Naive B cell (primary cell): ENCODE results near the gene OR8H1. TPM values are rescaled to one million over a fixed set of nuclear protein-coding genes. Genes with fewer than 3 reads are reported as not detected.

Experiments used
- ATAC-seq, 2 donors: fragments of 150-1000 bp; cut with Tn5 transposase; 2 replicates each; pipeline ENCODE4 v1.10.0; 2021; ENCODE audit warnings: low read depth in 2 of 2, mild to moderate bottlenecking in 2 of 2, moderate library complexity in 2 of 2
- DNase-seq: peaks from one replicate; pipeline ENCODE4 v3.0.0; 2022
- H3K27ac Mint-ChIP-seq, 6 donors: one replicate each; pipeline ENCODE4 v1.8.0; 2020 to 2022; ENCODE audit warnings: mild to moderate bottlenecking in 6 of 6, mixed read lengths in 6 of 6, moderate library complexity in 5 of 6, inconsistent platforms in 2 of 6
- H3K27me3 Mint-ChIP-seq, 3 donors: one replicate each; pipeline ENCODE4 v1.8.0; 2021 to 2022; ENCODE audit warnings: mixed read lengths in 3 of 3, mild to moderate bottlenecking in 1 of 3
- H3K36me3 Mint-ChIP-seq, 2 donors: one replicate each; pipeline ENCODE4 v1.8.0; 2020 to 2022; ENCODE audit warnings: mixed read lengths in 2 of 2, inconsistent platforms in 1 of 2, mild to moderate bottlenecking in 1 of 2
- H3K4me1 Mint-ChIP-seq, 3 donors: one replicate each; pipeline ENCODE4 v1.8.0; 2020 to 2022; ENCODE audit warnings: mixed read lengths in 3 of 3, inconsistent platforms in 1 of 3, mild to moderate bottlenecking in 1 of 3, moderate library complexity in 1 of 3
- H3K4me3 Mint-ChIP-seq, 8 donors: one replicate each; pipeline ENCODE4 v1.8.0; 2020 to 2022; ENCODE audit warnings: mild to moderate bottlenecking in 8 of 8, mixed read lengths in 8 of 8, moderate library complexity in 8 of 8, inconsistent platforms in 2 of 8
- H3K9me3 Mint-ChIP-seq, 7 donors: one replicate each; pipeline ENCODE4 v1.8.0; 2020 to 2022; ENCODE audit warnings: mixed read lengths in 7 of 7, mild to moderate bottlenecking in 5 of 7, inconsistent platforms in 2 of 7, moderate library complexity in 1 of 7
- polyA plus RNA-seq, 6 donors: library from polyadenylated mRNA; unstranded; fragments of 300-500 nt; fragmentation: Illumina TruSeq; gene quantifications; one replicate each; pipeline ENCODE4 v1.2.3, GENCODE V29; 2021; ENCODE audit warnings: low read depth in 6 of 6

OR8H1 gene
- not detected for polyA plus RNA-seq

- peaks cover 0 to 11% (median 7%) of the 10 kb centered on the region in 7 donors for H3K9me3 Mint-ChIP-seq
- ATAC-seq (no peak), DNase-seq (no peak)
- no peaks in the 10 kb centered on the region for H3K27me3 Mint-ChIP-seq
- no peak within 1 kb of the TSS for H3K27ac Mint-ChIP-seq
- no peaks in the 10 kb centered on the region for H3K4me1 Mint-ChIP-seq
- no peak within 1 kb of the TSS for H3K4me3 Mint-ChIP-seq
- H3K36me3 Mint-ChIP-seq = no peaks in the 10 kb centered on the region
Observed at GRCh38 chr11:56292154-56292553, at the start of gene OR8H1. Gene OR8H1, minus strand, starts transcription at chr11:56292254. Its CDS starts 1,192 bp downstream, at chr11:56291062.

DNA sequence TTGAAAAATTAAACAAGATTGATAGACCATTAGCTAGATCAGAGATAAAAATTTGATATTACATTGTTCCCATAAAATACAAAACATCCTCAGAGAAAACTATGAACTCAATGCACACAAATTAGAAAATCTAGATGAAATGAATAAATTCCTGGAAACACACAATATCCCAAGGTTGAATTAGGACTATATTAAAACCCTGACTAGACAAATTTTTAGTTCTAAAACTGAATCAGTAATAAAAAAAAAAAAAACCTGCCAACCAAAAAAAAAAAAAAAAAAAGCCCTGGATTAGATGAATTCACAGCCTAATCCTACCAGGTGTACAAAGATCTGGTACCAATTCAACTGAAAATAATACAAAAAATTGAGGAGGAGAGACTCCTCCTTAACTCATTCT is 48.2 kb upstream of the OR8H1 start:
- no peak for ATAC-seq
- peaks cover 0 to 17% (median 7%) of the 10 kb centered on the region in 7 donors for H3K9me3 Mint-ChIP-seq
- H3K36me3 Mint-ChIP-seq = no peaks in the 10 kb centered on the region
- H3K4me3 Mint-ChIP-seq = no peak overlapping the region
- H3K27ac Mint-ChIP-seq = no peak overlapping the region
- DNase-seq = no peak
- H3K4me1 Mint-ChIP-seq = no peaks in the 10 kb centered on the region
- no peaks in the 10 kb centered on the region for H3K27me3 Mint-ChIP-seq

GRCh38 chr11:56333156-56333555 is 41.1 kb upstream of the OR8H1 start:
- Mint-ChIP-seq H3K27me3 (no peaks in the 10 kb centered on the region), H3K4me1 (no peaks in the 10 kb centered on the region), H3K36me3 (peaks cover 0 to 5% of the 10 kb centered on the region in 2 donors), H3K4me3 (no peak overlapping the region), H3K9me3 (peaks cover 0 to 11% (median 4%) of the 10 kb centered on the region in 7 donors), H3K27ac (no peak overlapping the region)
- no peak for ATAC-seq
- no peak for DNase-seq

- H3K36me3 Mint-ChIP-seq = peaks cover 0 to 5% of the 10 kb centered on the region in 2 donors
- H3K4me1 Mint-ChIP-seq = no peaks in the 10 kb centered on the region
- DNase-seq = no peak
- no peak for ATAC-seq
- H3K4me3 Mint-ChIP-seq = no peak overlapping the region
- no peak overlapping the region for H3K27ac Mint-ChIP-seq
- peaks cover 0 to 18% (median 4%) of the 10 kb centered on the region in 7 donors for H3K9me3 Mint-ChIP-seq
- H3K27me3 Mint-ChIP-seq = no peaks in the 10 kb centered on the region
Observed at GRCh38 chr11:56331861-56332491, 39.9 kb upstream of the OR8H1 start.

DNA sequence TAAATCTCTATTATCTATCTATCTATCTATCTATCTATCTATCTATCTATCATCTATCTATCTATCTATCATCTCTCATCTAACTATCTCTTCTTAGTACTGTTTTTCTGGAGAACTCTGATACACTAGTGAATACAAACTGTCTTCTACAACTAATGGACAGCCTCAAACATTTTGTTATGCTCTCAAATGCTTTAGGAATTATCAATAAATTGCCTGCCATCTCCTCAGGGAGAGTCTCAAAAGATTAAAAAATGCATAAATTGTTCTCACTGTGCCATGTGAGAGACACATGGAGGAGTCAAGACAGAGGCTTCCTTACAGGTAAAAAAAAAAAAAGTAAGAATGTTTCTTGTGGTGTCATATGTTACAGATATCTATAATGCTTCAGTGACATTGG is 22.8 kb upstream of the OR8H1 start, which contains the start of gene OR8K3:
TSS of gene OR8K3 (plus strand) at position 301 of the 400 bp plus-strand sequence. CDS start 3,163 bp downstream, outside the sequence.
- peaks cover 0 to 17% (median 0%) of the 10 kb centered on the region in 7 donors for H3K9me3 Mint-ChIP-seq
- H3K4me3 Mint-ChIP-seq = no peak within 1 kb of the TSS
- no peak for DNase-seq
- H3K27me3 Mint-ChIP-seq = no peaks in the 10 kb centered on the region
- no peaks in the 10 kb centered on the region for H3K36me3 Mint-ChIP-seq
- no peaks in the 10 kb centered on the region for H3K4me1 Mint-ChIP-seq
- ATAC-seq = no peak
- peak within 1 kb of the TSS in 1 of 6 donors; percentile 0 for H3K27ac Mint-ChIP-seq

GRCh38 chr11:56307836-56308235 is 15.8 kb upstream of the OR8H1 start:
- no peaks in the 10 kb centered on the region for H3K4me1 Mint-ChIP-seq
- H3K4me3 Mint-ChIP-seq = no peak overlapping the region
- H3K27me3 Mint-ChIP-seq = no peaks in the 10 kb centered on the region
- H3K27ac Mint-ChIP-seq = no peak overlapping the region
- no peaks in the 10 kb centered on the region for H3K36me3 Mint-ChIP-seq
- H3K9me3 Mint-ChIP-seq = peaks cover 5 to 29% (median 12%) of the 10 kb centered on the region in 7 donors
- DNase-seq = no peak
- ATAC-seq = no peak

- Mint-ChIP-seq H3K4me3 (no peak overlapping the region), H3K36me3 (no peaks in the 10 kb centered on the region), H3K4me1 (no peaks in the 10 kb centered on the region), H3K9me3 (peaks cover 0 to 8% (median 4%) of the 10 kb centered on the region in 7 donors), H3K27ac (no peak overlapping the region), H3K27me3 (no peaks in the 10 kb centered on the region)
- no peak for DNase-seq
- no peak for ATAC-seq
Observed at GRCh38 chr11:56296898-56297297, 4.8 kb upstream of the OR8H1 start.

- no peak for DNase-seq
- no peaks in the 10 kb centered on the region for H3K4me1 Mint-ChIP-seq
- no peak for ATAC-seq
- no peak within 1 kb of the TSS for H3K4me3 Mint-ChIP-seq
- no peaks in the 10 kb centered on the region for H3K36me3 Mint-ChIP-seq
- H3K9me3 Mint-ChIP-seq = peaks cover 2 to 15% (median 7%) of the 10 kb centered on the region in 7 donors
- H3K27me3 Mint-ChIP-seq = no peaks in the 10 kb centered on the region
- no peak within 1 kb of the TSS for H3K27ac Mint-ChIP-seq
Observed at GRCh38 chr11:56273854-56274253, 18.2 kb downstream of the OR8H1 start, which contains the start of gene OR5T1. Gene OR5T1, plus strand, starts transcription at chr11:56274154. Its CDS starts 1,485 bp downstream, at chr11:56275639.

DNA sequence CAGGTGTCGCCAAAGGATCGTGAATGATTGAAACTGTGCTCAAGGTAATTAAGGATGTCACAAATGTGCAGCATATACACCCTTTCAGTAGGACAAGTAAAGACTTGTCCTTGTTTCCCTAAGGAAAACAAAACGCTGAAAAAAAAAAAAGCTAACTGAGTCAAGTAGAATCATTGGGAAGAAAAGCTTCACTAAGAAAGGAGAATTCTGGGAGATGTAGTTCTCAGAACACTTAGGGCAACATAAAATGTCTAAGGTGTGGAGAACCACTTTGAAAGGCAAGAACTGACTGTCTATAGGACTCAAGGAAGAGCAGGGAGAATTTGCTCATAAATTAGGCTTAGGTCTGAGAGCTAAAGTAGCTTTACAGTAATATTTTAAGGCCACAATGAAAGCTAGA is 21.0 kb downstream of the OR8H1 start:
- Mint-ChIP-seq H3K4me3 (no peak overlapping the region), H3K27ac (no peak overlapping the region), H3K36me3 (peaks cover 0 to 9% of the 10 kb centered on the region in 2 donors), H3K27me3 (no peaks in the 10 kb centered on the region), H3K9me3 (peaks cover 7 to 31% (median 12%) of the 10 kb centered on the region in 7 donors), H3K4me1 (no peaks in the 10 kb centered on the region)
- ATAC-seq = no peak
- no peak for DNase-seq

DNA sequence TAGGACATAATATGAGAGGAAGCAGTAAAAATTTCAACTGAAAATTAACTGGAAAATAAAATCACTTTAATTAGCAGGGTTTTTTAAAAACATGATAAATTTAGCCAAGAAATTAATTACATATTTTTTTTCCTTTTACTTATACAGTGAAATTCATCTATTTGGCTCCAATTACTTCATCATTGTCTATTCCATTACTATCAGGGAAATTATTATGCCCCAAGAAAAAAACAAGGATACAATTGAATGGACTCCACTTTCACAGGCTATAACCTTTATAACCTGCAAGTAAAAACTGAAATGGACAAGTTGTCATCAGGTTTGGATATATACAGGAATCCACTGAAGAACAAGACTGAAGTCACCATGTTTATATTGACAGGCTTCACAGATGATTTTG is 40.1 kb downstream of the OR8H1 start, which contains the start of gene OR5T3:
TSS of gene OR5T3 (plus strand) at position 301 of the 400 bp plus-strand sequence. CDS start at position 301, 0 bp downstream.
- H3K27ac Mint-ChIP-seq = no peak within 1 kb of the TSS
- ATAC-seq (no peak), DNase-seq (no peak)
- no peak within 1 kb of the TSS for H3K4me3 Mint-ChIP-seq
- peaks cover 0 to 9% (median 3%) of the 10 kb centered on the region in 7 donors for H3K9me3 Mint-ChIP-seq
- H3K4me1 Mint-ChIP-seq = no peaks in the 10 kb centered on the region
- H3K36me3 Mint-ChIP-seq = no peaks in the 10 kb centered on the region
- no peaks in the 10 kb centered on the region for H3K27me3 Mint-ChIP-seq

Other genes with a start within 250 kb of the OR8H1 start
- not detected for gene OR8I2, start 198.9 kb downstream of the OR8H1 start, polyA plus RNA-seq
- not detected for gene OR8H2, start 188.6 kb downstream of the OR8H1 start, polyA plus RNA-seq
- gene OR8H3, start 169.9 kb downstream of the OR8H1 start, polyA plus RNA-seq = not detected
- not detected for gene OR8J3, start 152.1 kb downstream of the OR8H1 start, polyA plus RNA-seq
- not detected for gene OR8K5, start 131.9 kb downstream of the OR8H1 start, polyA plus RNA-seq
- not detected for gene OR5J2, start 115.6 kb downstream of the OR8H1 start, polyA plus RNA-seq
- gene OR5T2, start 58.0 kb downstream of the OR8H1 start, polyA plus RNA-seq = not detected
- gene OR5T3, start 40.0 kb downstream of the OR8H1 start, polyA plus RNA-seq = not detected
- not detected for gene OR5T1, start 18.1 kb downstream of the OR8H1 start, polyA plus RNA-seq
- not detected for gene OR8K3, start 22.9 kb upstream of the OR8H1 start, polyA plus RNA-seq
- gene OR8K1, start 53.8 kb upstream of the OR8H1 start, polyA plus RNA-seq = not detected
- gene OR8J1, start 62.0 kb upstream of the OR8H1 start, polyA plus RNA-seq = not detected
- gene OR8U1, start 83.4 kb upstream of the OR8H1 start, polyA plus RNA-seq = not detected
- gene OR5AL1, start 120.4 kb upstream of the OR8H1 start, polyA plus RNA-seq = not detected
- gene OR5M3, start 181.1 kb upstream of the OR8H1 start, polyA plus RNA-seq = not detected
- not detected for gene OR5M8, start 199.1 kb upstream of the OR8H1 start, polyA plus RNA-seq